Nephron progenitor cell (in vitro differentiated cells): Measurements from ENCODE around the gene LGR6.

Source experiments
- DNase-seq: peaks from one replicate; pipeline ENCODE4 v3.0.0; 2021
- H3K27ac Mint-ChIP-seq: 2 replicates; pipeline ENCODE4 v1.8.0; 2021; ENCODE audit warnings: mild to moderate bottlenecking, moderate library complexity, mixed read lengths
- H3K27me3 Mint-ChIP-seq: 2 replicates; pipeline ENCODE4 v1.8.0; 2021; ENCODE audit warnings: mild to moderate bottlenecking, low read depth, mixed read lengths; ENCODE audit not compliant: poor library complexity
- H3K36me3 Mint-ChIP-seq: 2 replicates; pipeline ENCODE4 v1.8.0; 2021; ENCODE audit warnings: low read depth, mixed read lengths
- H3K4me1 Mint-ChIP-seq: 2 replicates; pipeline ENCODE4 v1.8.0; 2021; ENCODE audit warnings: mixed read lengths
- H3K4me3 Mint-ChIP-seq: 2 replicates; pipeline ENCODE4 v1.8.0; 2021; ENCODE audit warnings: mild to moderate bottlenecking, moderate library complexity, mixed read lengths
- H3K9me3 Mint-ChIP-seq: 2 replicates; pipeline ENCODE4 v1.8.0; 2021; ENCODE audit warnings: mild to moderate bottlenecking, moderate library complexity, mixed read lengths
- TF ChIP-seq, protein P1 (sequence below): fragments of 200-600 bp; sonication (generic); IDR thresholded peaks from 2 replicates; pipeline ENCODE4 v1.5.0; 2021; ENCODE audit warnings: antibody characterized with exemption

Gene LGR6

DNA sequence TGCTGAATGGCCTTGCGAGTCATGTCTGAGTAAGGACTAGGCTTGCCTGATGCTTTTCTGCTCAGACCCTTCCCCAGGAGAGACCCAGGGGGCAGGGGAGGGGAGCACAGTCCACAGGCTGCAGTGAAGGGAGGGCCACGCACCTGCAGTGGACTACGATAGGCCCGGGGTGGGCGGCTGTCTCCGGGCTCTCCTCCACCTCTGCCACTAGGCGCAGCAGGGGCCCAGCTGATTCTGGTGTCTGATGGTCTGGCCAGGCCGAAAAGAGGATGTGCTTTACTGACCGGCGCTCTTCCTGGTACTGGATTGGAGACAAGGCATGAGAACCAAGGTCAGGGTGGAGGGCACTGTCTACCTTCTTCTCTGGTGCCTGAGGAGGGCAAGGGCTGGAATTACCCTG is 41.2 kb upstream of the LGR6 start:
- peaks cover 10% of the 10 kb centered on the region for H3K27me3 Mint-ChIP-seq
- peaks cover 48% of the 10 kb centered on the region for H3K4me1 Mint-ChIP-seq
- H3K9me3 Mint-ChIP-seq = no peaks in the 10 kb centered on the region
- H3K36me3 Mint-ChIP-seq = no peaks in the 10 kb centered on the region
- TF ChIP-seq, protein P1, sequence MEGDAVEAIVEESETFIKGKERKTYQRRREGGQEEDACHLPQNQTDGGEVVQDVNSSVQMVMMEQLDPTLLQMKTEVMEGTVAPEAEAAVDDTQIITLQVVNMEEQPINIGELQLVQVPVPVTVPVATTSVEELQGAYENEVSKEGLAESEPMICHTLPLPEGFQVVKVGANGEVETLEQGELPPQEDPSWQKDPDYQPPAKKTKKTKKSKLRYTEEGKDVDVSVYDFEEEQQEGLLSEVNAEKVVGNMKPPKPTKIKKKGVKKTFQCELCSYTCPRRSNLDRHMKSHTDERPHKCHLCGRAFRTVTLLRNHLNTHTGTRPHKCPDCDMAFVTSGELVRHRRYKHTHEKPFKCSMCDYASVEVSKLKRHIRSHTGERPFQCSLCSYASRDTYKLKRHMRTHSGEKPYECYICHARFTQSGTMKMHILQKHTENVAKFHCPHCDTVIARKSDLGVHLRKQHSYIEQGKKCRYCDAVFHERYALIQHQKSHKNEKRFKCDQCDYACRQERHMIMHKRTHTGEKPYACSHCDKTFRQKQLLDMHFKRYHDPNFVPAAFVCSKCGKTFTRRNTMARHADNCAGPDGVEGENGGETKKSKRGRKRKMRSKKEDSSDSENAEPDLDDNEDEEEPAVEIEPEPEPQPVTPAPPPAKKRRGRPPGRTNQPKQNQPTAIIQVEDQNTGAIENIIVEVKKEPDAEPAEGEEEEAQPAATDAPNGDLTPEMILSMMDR = no peak
- no peak for DNase-seq
- H3K27ac Mint-ChIP-seq = peak overlapping the region; percentile 22
- H3K4me3 Mint-ChIP-seq = no peak overlapping the region

DNA sequence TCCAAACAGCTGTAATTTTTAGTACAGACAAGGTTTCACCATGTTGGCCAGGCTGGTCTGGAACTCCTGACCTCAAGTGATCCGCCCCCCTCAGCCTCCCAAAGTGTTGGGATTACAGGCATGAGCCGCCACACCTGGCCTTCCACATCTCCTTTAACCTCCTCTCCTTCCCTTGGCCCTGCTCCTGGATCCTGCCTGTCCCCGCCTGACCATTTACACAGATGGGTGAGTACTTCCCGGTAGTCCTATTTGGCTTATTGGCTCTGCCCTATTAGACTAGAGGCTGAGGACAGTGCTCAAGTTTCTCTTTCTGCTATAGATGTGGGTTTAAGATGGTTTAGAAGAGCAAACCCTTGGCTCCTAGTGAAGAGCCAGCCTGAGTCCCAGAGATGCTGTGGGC is 40.3 kb upstream of the LGR6 start:
- Mint-ChIP-seq H3K4me1 (peaks cover 51% of the 10 kb centered on the region), H3K36me3 (no peaks in the 10 kb centered on the region), H3K27ac (no peak overlapping the region), H3K27me3 (peaks cover 8% of the 10 kb centered on the region), H3K9me3 (no peaks in the 10 kb centered on the region), H3K4me3 (no peak overlapping the region)
- no peak for DNase-seq
- TF ChIP-seq, protein P1 = no peak

DNA sequence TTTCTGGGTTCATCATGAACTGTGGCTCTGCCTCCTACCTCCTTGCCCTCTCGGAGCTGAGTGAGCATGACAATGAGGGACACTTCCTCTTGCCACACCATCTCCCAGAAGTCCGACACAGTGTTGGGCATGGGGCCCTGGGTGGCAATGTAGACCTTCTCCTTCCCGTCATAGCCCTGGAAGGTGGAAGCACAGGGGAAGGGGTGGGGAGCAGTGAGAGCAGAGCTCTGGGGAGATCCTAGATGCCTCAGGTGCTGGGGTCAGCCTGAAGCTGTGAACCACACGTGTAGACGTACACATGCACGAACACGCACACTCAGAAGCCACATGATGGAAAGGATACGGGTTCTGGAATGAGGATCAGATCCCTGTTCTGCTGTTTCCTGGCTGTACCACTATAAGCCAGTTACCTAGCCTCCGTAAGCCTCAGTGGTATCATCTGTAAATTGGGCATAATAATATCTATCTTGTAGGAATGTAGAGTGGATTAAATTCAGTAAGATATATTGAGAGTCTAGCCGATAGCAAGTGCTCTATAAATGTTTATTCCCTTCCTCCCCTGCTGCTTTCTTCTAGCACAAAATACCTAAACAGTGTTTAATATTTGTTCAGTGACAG is 39.3 kb upstream of the LGR6 start:
- TF ChIP-seq, protein P1 = no peak
- Mint-ChIP-seq H3K4me1 (peaks cover 55% of the 10 kb centered on the region), H3K27ac (no peak overlapping the region), H3K36me3 (no peaks in the 10 kb centered on the region), H3K9me3 (no peaks in the 10 kb centered on the region), H3K4me3 (no peak overlapping the region), H3K27me3 (peaks cover 11% of the 10 kb centered on the region)
- no peak for DNase-seq

DNA sequence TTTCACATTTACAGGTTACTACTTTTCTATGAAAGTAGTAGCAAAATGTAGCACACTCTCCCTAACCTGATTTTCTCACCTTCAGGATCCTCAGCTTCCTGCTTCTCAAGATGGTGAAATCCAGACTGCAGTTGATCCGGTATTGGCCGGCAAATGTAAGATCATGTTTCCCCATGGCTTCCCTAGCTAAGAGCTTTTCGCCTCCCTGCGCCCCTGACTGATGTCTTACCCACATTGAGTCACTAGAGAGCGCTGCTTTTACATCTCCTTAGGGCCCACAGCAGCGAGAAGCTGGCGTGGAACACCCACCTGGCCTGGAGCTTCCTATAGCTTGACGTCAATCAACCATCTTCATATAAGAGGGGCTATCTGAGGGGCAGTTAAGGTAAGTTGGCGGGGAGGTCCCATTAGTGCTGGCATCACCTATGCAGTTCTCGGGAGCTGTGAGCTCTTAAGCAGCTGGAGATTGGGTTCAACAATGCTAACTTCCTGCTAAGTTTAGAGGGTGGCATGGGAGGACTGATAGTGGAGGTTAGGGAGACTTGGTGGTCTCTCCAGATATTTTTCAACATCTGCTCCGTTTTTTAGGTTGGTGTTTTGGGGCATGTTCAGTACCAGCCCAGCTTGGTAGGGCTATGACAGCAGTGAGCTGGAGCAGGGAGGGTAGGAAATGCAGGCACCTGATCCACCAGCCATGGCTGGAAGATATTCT is 38.7 kb upstream of the LGR6 start:
- Mint-ChIP-seq H3K4me1 (peaks cover 62% of the 10 kb centered on the region), H3K9me3 (no peaks in the 10 kb centered on the region), H3K36me3 (no peaks in the 10 kb centered on the region), H3K27ac (no peak overlapping the region), H3K4me3 (no peak overlapping the region), H3K27me3 (peaks cover 13% of the 10 kb centered on the region)
- TF ChIP-seq, protein P1 = peak; percentile 62
- peak; percentile 67 for DNase-seq

DNA sequence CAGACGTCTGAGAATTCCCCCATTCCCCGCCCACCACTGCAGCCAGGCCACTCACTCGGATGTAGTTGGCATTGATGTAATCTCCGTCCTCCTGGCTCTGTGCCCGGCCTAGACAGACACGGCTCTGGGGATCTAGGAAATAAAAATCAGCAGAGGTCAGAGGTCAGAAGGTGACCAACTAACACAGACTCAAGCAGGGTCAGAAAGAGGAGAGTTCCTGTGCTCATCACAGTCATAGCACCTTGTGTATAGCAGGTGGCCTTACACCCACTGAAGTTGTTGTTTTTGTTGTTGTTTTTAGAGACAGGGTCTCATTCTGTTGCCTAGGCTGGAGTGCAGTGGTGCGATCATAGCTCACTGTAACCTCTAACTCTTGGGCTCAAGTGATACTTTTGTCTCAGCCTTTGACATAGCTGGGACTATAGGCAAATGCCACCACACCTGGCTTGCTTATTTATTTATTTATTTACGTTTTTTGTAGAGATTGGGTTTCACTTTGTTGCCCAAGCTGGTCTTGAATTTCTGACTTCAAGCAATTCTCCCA is 38.0 kb upstream of the LGR6 start:
- Mint-ChIP-seq H3K9me3 (no peaks in the 10 kb centered on the region), H3K4me1 (peaks cover 67% of the 10 kb centered on the region), H3K27me3 (peaks cover 13% of the 10 kb centered on the region), H3K4me3 (no peak overlapping the region), H3K27ac (no peak overlapping the region), H3K36me3 (no peaks in the 10 kb centered on the region)
- TF ChIP-seq, protein P1 = no peak
- DNase-seq = no peak
